ENCODE data around the gene PLCD1. TPM values are rescaled to one million over a fixed set of nuclear protein-coding genes. Genes with fewer than 3 reads are reported as not detected.
"Not testable (repeated sequence)": the region's sequence is repeated elsewhere in the genome, so short reads cannot be mapped to it uniquely, and the experiment has no call there.

Gene PLCD1
- total and polyA plus RNA-seq, 8 donors: 7.5 to 15.6 (median 10.1) TPM

- intact Hi-C loops (cut with DNase I): no loop called here
- Histone ChIP-seq H3K27ac (no peak overlapping the region), H3K4me1 (no peaks in the 10 kb centered on the region), H3K36me3 (no peaks in the 10 kb centered on the region), H3K4me3 (no peak overlapping the region), H3K9me3 (no peaks in the 10 kb centered on the region), H3K27me3 (no peaks in the 10 kb centered on the region)
- no peak for FAIRE-seq
- 86 to 90% methylated on average over 5 of the region's 5 CpGs for WGBS, 2 donors
- TF ChIP-seq, protein P1, sequence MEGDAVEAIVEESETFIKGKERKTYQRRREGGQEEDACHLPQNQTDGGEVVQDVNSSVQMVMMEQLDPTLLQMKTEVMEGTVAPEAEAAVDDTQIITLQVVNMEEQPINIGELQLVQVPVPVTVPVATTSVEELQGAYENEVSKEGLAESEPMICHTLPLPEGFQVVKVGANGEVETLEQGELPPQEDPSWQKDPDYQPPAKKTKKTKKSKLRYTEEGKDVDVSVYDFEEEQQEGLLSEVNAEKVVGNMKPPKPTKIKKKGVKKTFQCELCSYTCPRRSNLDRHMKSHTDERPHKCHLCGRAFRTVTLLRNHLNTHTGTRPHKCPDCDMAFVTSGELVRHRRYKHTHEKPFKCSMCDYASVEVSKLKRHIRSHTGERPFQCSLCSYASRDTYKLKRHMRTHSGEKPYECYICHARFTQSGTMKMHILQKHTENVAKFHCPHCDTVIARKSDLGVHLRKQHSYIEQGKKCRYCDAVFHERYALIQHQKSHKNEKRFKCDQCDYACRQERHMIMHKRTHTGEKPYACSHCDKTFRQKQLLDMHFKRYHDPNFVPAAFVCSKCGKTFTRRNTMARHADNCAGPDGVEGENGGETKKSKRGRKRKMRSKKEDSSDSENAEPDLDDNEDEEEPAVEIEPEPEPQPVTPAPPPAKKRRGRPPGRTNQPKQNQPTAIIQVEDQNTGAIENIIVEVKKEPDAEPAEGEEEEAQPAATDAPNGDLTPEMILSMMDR (IDR thresholded peaks at IDR 0.05): no peak
- no peak for ATAC-seq
- DNase-seq: no peak
These were observed 9.0 kb upstream of the PLCD1 start for GRCh38 chr3:38038447-38038911.

GRCh38 chr3:38036906-38037305, 7.5 kb upstream of the PLCD1 start:
- 76 to 79% methylated on average over 3 of the region's 3 CpGs for WGBS, 2 donors
- Histone ChIP-seq H3K27ac (no peak overlapping the region), H3K27me3 (no peaks in the 10 kb centered on the region), H3K4me1 (no peaks in the 10 kb centered on the region), H3K4me3 (no peak overlapping the region), H3K36me3 (no peaks in the 10 kb centered on the region), H3K9me3 (no peaks in the 10 kb centered on the region)
- FAIRE-seq (no peak), DNase-seq (no peak), ATAC-seq (no peak)
- intact Hi-C loops (cut with DNase I): no loop called here
- TF ChIP-seq, protein P1 (IDR thresholded peaks at IDR 0.05): no peak

DNA sequence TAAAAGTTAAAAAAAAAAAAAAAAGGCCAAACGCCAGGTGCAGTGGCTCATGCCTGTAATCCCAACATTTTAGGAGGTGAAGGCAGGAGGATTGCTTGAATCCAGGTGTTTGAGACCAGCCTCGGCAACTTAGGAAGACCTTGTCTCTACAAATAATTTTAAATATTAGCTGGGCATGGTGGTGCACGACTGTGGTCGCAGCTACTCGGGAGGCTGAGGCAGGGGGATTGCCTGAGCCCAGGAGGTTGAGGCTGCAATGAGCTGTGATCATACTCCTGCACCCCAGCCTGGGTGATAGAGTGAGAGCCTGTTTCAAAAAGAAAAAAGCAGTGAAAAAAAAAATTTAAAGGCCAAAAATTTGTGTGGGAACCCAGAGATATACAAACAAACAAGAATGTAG, 6.8 kb upstream of the PLCD1 start:
- H3K4me1 ChIP-seq: no peaks in the 10 kb centered on the region
- DNase-seq (no peak), ATAC-seq (no peak), FAIRE-seq (no peak)
- WGBS, 2 donors: 85 to 87% methylated on average over 5 of the region's 5 CpGs
- TF ChIP-seq, protein P1 (IDR thresholded peaks at IDR 0.05): no peak
- H3K36me3 ChIP-seq: no peaks in the 10 kb centered on the region
- H3K27me3 ChIP-seq: no peaks in the 10 kb centered on the region
- H3K27ac ChIP-seq: no peak overlapping the region
- no peaks in the 10 kb centered on the region for H3K9me3 ChIP-seq
- intact Hi-C loops (cut with DNase I): no loop called here
- no peak overlapping the region for H3K4me3 ChIP-seq

DNA sequence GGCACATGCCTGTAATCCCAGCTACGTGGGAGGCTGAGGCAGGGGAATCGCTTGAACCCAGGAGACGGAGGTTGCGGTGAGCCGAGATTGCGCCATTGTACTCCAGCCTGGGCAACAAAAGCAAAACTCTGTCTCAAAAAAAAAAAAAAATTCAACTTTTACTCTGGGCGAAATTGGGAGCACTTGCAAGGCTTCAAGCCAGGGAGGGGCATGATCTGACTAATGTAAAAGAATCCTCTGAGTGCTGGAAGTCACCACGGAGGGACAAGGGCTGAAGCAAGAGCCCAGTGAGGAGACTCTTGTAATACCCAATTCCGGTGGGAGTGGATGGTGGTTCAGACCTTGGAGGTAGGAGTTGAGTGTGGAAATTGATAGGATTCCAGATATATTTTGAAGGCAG, 4.9 kb upstream of the PLCD1 start:
- not testable (repeated sequence) for ATAC-seq

DNA sequence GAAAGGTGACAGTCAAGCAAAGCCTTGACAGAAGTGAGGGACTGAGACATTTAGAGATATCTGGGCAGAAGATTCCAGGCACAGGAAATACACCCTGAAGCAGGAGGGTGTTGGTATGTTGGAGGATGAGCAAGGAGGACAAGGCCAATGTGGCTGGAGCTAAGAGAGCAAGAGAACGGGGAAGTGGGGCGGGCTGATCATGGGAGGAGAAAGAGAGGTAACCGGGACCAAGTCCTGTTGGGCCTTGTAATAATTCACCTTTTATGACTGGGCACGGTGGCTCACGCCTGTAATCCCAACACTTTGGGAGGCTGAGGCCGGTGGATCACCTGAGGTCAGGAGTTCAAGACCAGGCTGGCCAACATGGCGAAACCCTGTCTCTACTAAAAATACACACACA, 4.1 kb upstream of the PLCD1 start:
- intact Hi-C loops (cut with DNase I); H3K4me1 ChIP-seq; DNase-seq; H3K9me3 ChIP-seq; H3K4me3 ChIP-seq; FAIRE-seq; ATAC-seq; H3K27me3 ChIP-seq; H3K27ac ChIP-seq; H3K36me3 ChIP-seq: not testable (repeated sequence)
- 81 to 91% methylated on average over 6 to 7 of the region's 7 CpGs for WGBS, 2 donors

More for the DNA sequence above, 4.9 kb upstream of the PLCD1 start:
- DNase-seq; H3K9me3 ChIP-seq; H3K27ac ChIP-seq; H3K4me3 ChIP-seq; FAIRE-seq; H3K27me3 ChIP-seq; H3K36me3 ChIP-seq; intact Hi-C loops (cut with DNase I); H3K4me1 ChIP-seq: not testable (repeated sequence)
- 85 to 95% methylated on average over 9 of the region's 9 CpGs for WGBS, 2 donors

DNA sequence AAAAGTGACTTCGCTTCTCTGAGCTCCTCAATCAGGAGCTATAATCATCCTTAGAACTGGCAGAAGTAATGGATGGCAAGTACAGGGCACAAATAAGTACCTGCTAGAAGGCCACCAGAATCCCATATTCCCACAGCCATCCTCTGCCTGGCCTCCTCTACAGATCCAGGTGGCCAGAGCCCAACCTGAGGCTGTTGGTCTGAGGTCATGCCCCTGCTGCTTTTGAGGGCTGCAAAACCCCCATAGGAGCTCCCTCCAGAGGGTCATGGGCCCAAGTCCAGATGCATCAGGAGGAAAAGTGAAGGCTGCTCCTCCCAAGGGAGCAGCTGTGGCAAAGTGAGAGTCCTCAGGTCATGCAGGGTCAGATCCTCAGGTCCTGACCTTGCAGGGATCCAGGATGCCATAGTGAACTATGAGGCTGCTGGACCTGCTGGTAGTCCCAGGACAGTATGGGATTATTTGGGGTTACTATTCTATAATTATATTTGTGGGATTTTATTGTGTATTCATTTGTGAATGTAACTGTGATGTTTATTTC, 3.0 kb upstream of the PLCD1 start:
- no peaks in the 10 kb centered on the region for H3K9me3 ChIP-seq
- DNase-seq: no peak
- no peaks in the 10 kb centered on the region for H3K36me3 ChIP-seq
- 89 to 94% methylated on average over 1 of the region's 1 CpG for WGBS, 2 donors
- intact Hi-C loops (cut with DNase I): no loop called here
- no peaks in the 10 kb centered on the region for H3K27me3 ChIP-seq
- ATAC-seq: no peak
- TF ChIP-seq, protein P1 (IDR thresholded peaks at IDR 0.05): no peak
- no peak overlapping the region for H3K27ac ChIP-seq
- H3K4me3 ChIP-seq: no peak overlapping the region
- H3K4me1 ChIP-seq: peaks cover 0 to 8% (median 0%) of the 10 kb centered on the region in 3 donors
- FAIRE-seq: no peak
